ENCODE results near the gene ULK1.

DNA sequence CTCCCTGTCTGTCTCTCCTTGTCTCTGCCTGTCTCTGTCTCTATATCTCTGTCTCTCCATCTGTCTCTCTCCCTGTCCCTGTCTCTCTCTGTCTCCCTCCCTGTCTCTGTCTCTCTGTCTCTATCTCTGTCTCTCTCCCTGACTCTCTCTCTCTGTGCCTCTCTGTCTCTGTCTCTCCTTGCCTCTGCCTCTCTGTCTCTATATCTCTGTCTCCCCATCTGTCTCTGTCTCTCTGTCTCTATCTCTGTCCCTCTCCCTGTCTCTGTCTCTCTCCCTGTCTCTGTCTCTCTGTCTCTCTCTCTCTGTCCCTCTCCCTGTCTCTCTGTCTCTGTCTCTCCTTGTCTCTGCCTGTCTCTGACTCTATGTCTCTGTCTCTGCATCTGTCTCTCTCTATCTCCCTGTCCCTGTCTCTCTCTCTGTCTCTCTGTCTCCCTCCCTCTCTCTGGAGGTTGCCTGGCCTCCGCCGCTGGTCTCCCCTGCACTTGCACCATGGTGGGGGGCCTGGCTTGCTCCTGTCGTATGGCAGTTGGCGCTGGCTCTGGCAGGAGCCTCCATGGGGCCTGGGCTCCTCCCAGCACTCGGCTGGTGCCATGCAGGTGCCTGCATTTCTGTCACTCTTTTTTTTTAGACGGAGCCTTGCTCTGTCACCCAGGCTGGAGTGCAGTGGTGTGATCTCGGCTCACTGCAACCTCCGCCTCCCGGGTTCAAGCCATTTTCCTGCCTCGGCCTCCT lies 37.9 kb upstream of the ULK1 start:
- TF ChIP-seq, protein P1, sequence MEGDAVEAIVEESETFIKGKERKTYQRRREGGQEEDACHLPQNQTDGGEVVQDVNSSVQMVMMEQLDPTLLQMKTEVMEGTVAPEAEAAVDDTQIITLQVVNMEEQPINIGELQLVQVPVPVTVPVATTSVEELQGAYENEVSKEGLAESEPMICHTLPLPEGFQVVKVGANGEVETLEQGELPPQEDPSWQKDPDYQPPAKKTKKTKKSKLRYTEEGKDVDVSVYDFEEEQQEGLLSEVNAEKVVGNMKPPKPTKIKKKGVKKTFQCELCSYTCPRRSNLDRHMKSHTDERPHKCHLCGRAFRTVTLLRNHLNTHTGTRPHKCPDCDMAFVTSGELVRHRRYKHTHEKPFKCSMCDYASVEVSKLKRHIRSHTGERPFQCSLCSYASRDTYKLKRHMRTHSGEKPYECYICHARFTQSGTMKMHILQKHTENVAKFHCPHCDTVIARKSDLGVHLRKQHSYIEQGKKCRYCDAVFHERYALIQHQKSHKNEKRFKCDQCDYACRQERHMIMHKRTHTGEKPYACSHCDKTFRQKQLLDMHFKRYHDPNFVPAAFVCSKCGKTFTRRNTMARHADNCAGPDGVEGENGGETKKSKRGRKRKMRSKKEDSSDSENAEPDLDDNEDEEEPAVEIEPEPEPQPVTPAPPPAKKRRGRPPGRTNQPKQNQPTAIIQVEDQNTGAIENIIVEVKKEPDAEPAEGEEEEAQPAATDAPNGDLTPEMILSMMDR (IDR thresholded peaks at IDR 0.05) = no peak
- TF ChIP-seq POLR2A (IDR thresholded peaks at IDR 0.05) = no peak

Data from esophagus squamous epithelium (tissue), 4 donors.